Renal cortex interstitium (tissue), 11 donors: ENCODE results near the gene POLR1E. TPM values are rescaled to one million over a fixed set of nuclear protein-coding genes. Genes with fewer than 3 reads are reported as not detected.
"Not testable (repeated sequence)": the region's sequence is repeated elsewhere in the genome, so short reads cannot be mapped to it uniquely, and the experiment has no call there.

ENCODE experiments used
- DNase-seq, 11 donors: peaks; one replicate each; pipeline ENCODE4 v3.0.0-alpha.2; 2013; ENCODE audit warnings: low read depth in 9 of 11, low spot score in 4 of 11; ENCODE audit errors: extremely low read depth in 1 of 11
- polyA plus RNA-seq, 3 donors: library from polyadenylated mRNA; unstranded; fragments of 120-200 nt; gene quantifications; one replicate each; pipeline ENCODE4 v1.2.1, GENCODE V29; 2013; ENCODE audit not compliant: insufficient read length in 3 of 3

Gene POLR1E
- polyA plus RNA-seq, 3 donors, result 23.3 to 26.8 (median 25.9) TPM

DNA sequence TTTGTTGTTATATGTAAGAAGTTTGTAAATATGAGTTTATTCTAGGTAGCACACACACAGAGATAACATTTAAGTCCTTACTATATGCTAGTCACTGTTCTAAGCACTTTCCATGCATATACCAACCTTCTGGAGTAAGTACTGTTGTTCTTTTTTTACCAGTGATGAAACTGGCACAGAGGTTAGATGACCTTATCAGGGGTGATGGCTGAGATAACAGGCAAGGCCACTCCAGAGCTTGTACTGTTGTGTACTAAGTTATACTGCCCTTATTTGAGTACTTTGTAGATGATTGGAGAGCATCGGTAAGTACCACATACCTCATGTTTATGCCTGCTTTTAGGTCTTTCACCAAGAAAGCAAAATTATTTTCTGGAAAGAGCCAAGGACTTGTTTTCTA is 6.2 kb downstream of the POLR1E start:
- no peak for DNase-seq

- DNase-seq, result no peak
Measured at GRCh38 chr9:37495571-37495970, 9.8 kb downstream of the POLR1E start.

DNA sequence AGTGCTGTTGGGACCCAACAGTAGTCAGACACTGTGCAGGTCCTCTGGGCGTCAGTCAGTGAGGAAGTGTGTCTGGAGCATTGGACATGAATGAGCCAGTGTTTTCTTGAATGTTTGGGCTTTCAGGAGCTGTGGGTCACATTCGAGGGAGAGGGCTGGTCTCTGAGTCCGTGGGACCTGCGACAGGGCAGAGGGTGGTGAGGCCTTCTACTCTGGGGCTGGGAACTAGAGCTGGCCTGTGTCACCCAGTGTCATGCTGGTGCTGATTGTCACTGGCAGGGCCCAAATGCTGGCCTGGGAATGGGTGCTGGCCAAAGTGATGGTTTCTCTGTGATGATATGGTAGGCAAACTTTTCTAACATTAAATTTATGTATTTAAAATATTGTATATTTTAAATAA is 10.3 kb downstream of the POLR1E start:
- no peak for DNase-seq

GRCh38 chr9:37497320-37497719 is 11.6 kb downstream of the POLR1E start:
- DNase-seq, result no peak

DNA sequence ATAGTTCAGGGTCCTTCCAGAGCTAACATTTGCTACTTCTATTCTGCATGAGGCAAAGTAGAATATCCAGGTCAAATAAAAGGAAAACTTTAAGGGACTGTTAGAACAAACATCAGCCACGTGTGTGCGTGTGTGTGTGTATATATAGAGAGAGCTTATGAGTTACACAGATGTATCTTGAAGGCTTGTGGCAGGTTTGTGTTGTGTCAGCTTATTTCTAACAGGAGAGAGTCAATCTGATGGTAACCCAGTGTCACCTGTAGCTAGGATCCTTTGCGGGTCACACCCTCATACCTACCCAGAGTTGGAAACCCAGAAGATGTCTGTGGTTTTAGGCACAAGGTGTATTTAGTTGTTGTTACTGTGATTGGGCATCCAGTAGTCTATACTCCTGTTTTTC is 12.7 kb downstream of the POLR1E start:
- no peak for DNase-seq

DNA sequence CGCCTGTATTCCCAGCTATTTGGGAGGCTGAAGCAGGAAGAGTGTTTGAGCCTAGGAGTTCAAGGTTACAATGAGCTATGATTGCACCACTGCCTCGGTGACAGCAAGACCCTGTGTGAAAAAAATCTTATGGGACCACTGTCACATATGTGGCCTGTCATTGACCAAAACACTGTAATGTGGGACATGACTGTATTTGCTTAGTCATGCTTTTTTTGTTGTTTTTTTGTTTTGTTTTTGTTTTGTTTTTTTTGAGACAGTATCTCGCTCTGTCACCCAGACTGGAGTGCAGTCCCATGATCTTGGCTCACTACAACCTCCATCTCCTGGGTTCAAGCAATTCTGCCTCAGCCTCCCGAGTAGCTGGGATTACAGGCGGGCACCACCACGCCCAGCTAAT is 13.5 kb downstream of the POLR1E start:
- DNase-seq, result no peak

DNA sequence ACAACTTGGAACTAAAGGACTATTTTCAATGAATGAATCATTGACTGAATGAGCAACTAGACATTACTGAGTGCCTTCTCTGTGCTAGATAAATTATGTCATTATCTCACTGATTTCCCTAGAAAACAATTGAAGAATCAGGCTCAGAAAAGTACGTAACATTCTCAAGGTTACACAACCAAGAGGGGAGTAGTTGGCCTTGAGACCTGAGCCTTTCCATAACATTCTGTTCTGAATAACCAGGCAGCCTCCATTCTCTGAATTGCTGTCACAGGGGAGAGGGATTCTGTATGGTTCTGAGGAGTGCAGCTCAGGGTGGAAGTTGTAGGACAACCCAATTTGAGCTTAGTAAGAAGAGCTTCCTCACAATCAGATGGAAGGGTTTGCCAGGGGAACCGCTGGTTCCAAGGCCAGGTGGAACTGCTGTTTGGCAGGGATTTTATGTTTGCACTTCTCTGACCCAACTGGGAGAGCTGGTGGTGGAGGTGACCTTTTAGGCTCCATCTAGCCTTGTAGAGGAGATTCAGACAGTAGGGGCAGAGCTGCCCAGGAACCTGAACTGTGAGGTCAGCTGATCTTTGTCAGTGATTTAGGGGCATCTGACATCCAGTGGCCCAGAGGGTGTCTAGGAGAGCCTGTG is 16.3 kb downstream of the POLR1E start:
- DNase-seq, result no peak

DNA sequence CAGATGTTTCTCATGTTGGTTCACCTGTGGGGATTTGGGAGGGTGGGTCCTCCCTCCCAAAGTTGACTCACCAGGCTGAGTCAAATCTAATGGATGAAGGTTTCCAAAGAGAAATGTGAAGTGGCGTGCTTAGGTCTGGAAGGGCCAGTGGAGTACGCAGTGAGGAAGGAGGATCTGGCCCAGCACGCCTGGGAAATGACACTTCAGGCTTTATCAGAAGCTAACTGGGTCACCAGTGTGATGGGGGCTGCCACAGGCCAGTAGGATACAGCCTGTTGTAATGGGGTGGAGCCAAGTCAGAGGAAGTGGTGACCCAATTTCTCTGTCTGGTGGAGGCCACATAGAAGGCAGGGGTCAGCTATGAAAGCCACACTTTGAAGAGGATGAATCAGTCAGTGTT is 18.0 kb downstream of the POLR1E start:
- DNase-seq, result no peak

GRCh38 chr9:37504605-37505004 is 18.9 kb downstream of the POLR1E start:
- DNase-seq, result no peak

GRCh38 chr9:37507566-37508134 is 21.9 kb downstream of the POLR1E start:
- DNase-seq, result no peak

- DNase-seq, result no peak
Measured at GRCh38 chr9:37508135-37508833, 22.5 kb downstream of the POLR1E start.

DNA sequence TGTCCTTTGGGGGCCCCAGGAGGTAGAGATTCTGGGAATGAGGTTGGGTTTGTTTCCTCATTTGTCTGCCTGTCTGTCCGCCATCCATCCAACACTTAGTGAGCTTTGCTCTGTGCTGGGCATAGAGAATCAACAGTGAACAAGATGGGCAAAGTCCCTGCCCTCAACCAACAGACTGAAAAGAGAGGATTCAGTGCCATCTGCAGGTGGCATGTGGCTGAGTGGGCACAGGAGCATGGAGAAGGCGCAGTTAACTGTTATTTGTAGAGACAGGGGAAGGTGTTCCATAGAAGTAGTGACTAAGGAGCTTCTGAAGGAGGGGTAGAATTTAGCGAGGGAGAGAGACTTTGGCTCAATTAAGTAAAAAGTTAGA is 23.1 kb downstream of the POLR1E start:
- DNase-seq, result no peak

DNA sequence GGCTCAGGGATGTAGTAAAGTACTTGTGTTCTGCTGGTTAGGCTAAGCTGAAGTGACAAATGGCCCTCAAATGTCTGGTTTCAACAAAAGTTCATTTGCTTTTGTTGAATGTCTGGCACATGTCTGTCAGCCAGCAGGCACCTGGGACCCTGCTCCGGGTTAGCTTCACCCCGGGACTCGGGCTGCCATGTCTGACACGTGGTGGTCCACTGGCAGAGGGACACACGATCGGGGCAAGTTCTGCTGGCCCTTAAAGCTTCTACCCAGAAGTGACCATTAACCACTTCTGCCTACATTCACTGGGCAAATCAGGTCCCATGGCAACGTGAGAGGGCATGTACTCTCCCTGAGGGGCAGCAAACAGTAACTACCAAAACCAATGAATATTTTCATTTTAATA is 23.8 kb downstream of the POLR1E start:
- DNase-seq, result no peak

DNA sequence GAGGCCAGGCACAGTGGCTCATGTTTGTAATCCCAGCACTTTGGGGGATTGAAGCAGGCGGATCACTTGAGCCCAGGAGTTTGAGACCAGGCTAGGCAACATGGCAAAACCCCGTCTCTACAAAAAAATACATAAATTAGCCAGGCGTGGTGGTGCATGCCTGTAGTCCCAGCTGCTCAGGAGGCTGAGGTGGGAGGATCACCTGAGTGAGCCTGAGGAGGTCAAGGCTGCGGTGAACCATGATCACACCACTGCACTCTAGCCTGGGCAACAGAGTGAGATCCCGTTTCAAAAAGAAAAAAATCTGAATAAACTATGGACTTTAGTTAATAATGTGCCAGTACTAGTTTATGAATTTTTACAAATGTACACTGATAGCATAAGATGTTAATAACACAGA is 24.3 kb downstream of the POLR1E start:
- not testable (repeated sequence) for DNase-seq

DNA sequence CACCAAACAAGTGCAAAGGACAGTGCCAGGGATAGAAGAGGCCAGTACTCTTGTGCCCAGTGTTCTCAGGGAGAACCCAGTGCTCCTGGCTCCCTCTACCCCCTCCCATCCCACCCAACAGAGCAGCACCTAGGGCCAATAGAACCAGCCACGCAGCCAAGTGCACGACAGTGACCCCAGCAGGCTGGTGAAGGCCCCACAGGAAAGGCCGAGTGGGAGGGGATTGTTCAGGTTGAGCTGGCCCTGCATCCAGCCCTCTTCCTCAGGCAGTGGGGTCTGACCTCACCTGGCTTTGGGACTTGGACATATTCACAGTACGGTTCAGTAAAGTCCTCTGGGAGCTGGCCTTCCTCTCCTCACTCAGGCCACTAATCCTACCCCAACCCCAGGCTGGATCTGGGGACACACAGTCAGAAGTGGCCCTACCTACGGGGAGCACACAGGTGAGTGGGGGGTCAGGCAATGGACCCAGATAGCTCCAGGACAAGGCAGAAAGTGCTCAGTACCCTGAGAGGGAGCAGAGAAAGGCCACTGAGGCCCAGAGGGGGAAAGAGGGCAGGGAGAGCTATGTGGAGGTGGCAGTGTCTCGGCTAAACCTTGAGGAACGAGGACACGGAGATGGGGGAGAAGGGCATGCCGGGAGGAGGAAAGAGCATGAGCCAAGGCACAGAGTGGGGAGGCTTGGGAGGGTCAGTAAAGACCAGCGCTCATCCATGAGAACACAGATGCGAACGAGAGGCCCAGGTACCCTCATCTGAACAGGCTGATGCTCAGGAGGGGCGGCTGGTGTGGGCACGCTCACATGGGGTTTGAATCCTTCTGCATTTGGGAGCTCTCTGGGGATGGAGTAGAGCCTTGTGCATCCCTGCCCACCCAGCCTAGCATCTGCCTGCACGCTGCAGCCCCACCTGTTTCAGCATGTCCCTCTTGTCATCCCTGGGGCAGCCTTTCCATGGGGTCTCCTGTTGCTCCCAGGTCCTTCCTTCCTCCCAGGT is 25.6 kb downstream of the POLR1E start:
- no peak for DNase-seq

GRCh38 chr9:37512437-37512836 is 26.7 kb downstream of the POLR1E start:
- DNase-seq, result no peak

DNA sequence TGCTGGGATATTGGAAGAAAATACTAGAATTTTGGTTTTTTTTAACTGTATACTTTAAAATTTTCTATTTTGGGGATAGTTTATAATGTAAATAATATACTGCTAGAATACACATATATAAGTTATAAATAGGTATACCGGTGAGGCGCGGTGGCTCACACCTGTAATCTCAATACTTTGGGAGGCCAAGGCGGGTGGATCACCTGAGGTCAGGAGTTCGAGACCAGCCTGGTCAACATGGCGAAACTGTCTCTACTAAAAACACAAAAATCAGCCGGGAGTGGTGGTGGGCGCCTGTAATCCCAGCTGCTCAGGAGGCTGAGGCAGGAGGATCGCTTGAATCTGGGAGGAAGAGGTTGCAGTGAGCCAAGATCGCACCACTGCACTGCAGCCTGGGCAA is 28.7 kb downstream of the POLR1E start:
- not testable (repeated sequence) for DNase-seq

- no peak for DNase-seq
Measured at GRCh38 chr9:37514999-37515398, 29.3 kb downstream of the POLR1E start.

DNA sequence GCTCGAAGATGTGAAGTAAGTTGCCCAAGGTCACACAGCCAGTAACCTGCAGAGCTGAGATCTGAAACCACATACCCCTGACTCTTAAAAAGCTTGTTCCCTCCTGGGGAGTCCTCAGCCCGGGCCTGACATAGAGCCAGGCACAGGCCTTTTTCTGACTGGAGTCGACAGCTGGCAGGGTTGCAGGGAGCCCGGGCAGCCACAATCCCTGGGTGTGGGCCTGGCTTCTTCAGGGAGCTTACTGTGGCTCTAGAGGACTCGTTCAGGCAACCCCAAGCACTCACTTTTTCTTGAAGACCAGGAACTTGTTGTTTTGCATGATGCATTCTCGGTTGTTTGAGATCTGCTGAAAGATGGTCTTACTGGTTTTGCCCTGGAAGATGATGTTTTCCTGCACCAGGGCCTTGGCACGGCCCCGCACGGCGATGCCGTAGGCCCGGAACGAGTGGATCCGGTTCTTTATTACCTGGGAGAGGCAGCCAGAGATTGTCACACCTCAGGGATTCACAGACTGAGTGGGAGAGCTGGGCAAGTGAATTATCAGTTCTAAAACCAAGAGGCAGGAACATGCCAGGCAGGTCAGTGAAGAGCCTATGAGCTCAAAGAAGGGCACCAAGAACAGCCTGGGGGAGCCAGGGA is 30.0 kb downstream of the POLR1E start:
- no peak for DNase-seq
